ENCODE measurements around the gene TMX3.
A peak's percentile ranks its signal among the peaks of the same experiment; 100 is the strongest.

TMX3 gene

DNA sequence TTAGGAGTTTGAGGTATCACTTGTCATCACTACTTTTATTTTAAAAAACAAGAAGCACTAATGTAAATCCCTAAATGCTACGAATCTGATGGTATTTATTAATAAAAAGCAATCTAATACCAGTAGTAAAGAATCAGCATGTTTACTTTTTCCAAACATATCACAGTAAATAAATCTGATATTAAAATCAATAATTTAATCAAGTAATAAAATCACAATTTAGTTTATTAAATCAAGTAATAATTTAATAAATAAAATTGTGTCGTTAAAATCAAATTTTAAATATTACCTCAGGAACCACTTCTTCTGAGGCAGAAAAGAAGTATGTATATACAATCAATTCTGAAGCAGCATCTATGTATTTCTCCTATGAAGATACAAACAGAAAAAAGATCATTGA, 18.0 kb downstream of the TMX3 start:
- H3K4me3 ChIP-seq (ENCODE audit: low read depth, low read length): no peak overlapping the region
- TF ChIP-seq, protein P1, sequence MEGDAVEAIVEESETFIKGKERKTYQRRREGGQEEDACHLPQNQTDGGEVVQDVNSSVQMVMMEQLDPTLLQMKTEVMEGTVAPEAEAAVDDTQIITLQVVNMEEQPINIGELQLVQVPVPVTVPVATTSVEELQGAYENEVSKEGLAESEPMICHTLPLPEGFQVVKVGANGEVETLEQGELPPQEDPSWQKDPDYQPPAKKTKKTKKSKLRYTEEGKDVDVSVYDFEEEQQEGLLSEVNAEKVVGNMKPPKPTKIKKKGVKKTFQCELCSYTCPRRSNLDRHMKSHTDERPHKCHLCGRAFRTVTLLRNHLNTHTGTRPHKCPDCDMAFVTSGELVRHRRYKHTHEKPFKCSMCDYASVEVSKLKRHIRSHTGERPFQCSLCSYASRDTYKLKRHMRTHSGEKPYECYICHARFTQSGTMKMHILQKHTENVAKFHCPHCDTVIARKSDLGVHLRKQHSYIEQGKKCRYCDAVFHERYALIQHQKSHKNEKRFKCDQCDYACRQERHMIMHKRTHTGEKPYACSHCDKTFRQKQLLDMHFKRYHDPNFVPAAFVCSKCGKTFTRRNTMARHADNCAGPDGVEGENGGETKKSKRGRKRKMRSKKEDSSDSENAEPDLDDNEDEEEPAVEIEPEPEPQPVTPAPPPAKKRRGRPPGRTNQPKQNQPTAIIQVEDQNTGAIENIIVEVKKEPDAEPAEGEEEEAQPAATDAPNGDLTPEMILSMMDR (IDR thresholded peaks at IDR 0.05; ENCODE audit: control insufficient read depth, extremely low read depth, insufficient read depth): no peak
- DNase-seq (ENCODE audit: low read depth): no peak

DNA sequence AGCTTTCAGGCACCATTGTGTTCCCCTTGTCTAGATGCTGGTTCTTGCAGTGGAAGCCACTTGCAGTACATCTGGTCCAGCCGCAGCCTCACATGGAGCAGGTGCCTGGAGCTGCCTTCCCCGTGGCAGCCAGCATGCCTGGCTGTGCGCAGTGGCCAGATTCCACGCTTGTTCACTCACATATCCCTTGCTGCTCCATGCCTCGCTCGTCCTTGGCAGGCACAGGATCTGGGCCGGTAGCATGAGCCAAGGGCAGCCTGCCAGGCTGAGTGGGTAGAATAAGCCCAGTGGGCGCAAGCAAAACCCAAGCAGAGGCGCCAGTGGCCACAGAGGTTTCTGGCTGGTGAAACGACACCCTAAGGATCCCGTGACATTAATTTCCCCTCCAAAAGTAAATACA, 20.6 kb downstream of the TMX3 start:
- H3K4me3 ChIP-seq (ENCODE audit: low read depth, low read length): no peak overlapping the region
- TF ChIP-seq, protein P1 (IDR thresholded peaks at IDR 0.05; ENCODE audit: control insufficient read depth, extremely low read depth, insufficient read depth): no peak
- DNase-seq (ENCODE audit: low read depth): no peak

DNA sequence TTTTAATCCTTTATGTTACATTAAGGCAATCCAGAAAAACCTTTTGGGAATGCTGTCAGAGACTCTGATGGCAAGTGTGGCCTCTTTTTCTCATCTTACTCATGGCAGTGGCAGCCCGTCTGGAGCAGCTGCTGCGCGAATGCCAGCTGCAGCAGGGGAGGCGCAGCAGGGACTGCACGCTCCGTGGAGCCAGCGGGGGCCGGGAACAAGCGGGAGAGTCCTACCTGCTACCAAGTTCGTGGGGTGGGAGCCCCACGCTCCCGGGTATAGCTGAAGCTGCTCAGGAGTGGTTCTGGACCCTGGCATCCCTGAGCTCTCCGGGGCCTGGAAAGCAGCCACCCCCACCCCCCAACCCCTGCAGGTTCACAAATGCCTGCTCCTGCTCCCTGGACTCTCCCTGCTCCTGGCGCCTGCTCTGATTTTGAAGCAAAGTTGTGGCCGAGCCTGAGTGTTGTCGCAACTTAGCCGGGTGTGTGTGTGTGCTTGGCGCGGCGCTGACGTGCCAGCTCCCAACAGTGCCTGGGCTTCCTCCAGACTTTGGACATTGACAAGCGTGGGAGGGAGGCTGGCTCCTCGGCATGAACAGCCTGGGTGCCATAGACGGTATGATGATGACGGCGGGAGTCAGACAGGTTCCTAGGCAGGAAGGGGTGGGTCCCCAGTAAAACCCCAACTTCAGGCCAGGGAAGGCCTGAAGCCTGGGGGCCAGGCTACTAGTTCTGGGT, 21.7 kb downstream of the TMX3 start:
- DNase-seq (ENCODE audit: low read depth): no peak
- TF ChIP-seq, protein P1 (IDR thresholded peaks at IDR 0.05; ENCODE audit: control insufficient read depth, extremely low read depth, insufficient read depth): no peak
- no peak overlapping the region for H3K4me3 ChIP-seq (ENCODE audit: low read depth, low read length)

- no peak overlapping the region for H3K4me3 ChIP-seq (ENCODE audit: low read depth, low read length)
- no peak for DNase-seq (ENCODE audit: low read depth)
- TF ChIP-seq, protein P1 (IDR thresholded peaks at IDR 0.05; ENCODE audit: control insufficient read depth, extremely low read depth, insufficient read depth): no peak
Measured at GRCh38 chr18:68679528-68679927, 35.4 kb downstream of the TMX3 start.

GRCh38 chr18:68676913-68677312, 38.0 kb downstream of the TMX3 start:
- TF ChIP-seq, protein P1 (IDR thresholded peaks at IDR 0.05; ENCODE audit: control insufficient read depth, extremely low read depth, insufficient read depth): peak; percentile 66
- no peak for DNase-seq (ENCODE audit: low read depth)
- no peak overlapping the region for H3K4me3 ChIP-seq (ENCODE audit: low read depth, low read length)

DNA sequence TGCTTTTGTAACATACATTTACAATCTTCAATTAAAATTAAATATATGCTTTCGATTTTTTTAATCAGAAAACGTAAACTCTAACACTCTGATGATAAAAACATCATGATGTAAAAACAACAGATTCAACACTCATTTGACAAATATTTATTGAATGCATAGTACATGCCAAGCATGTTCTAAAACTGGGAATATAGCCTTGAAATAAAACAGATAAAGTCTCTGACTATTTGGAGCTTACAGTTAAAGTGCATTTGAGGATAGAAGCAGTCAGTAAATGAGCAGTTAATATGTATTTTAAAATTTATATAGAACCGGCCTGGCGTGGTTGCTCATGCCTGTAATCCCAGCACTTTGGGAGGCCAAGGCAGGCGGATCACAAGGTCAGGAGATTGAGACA, 47.8 kb downstream of the TMX3 start:
- TF ChIP-seq, protein P1 (IDR thresholded peaks at IDR 0.05; ENCODE audit: control insufficient read depth, extremely low read depth, insufficient read depth): no peak
- H3K4me3 ChIP-seq (ENCODE audit: low read depth, low read length): no peak overlapping the region
- no peak for DNase-seq (ENCODE audit: low read depth)

- no peak for DNase-seq (ENCODE audit: low read depth)
- TF ChIP-seq, protein P1 (IDR thresholded peaks at IDR 0.05; ENCODE audit: control insufficient read depth, extremely low read depth, insufficient read depth): no peak
- no peak overlapping the region for H3K4me3 ChIP-seq (ENCODE audit: low read depth, low read length)
Measured at GRCh38 chr18:68666381-68666780, 48.5 kb downstream of the TMX3 start.
